HS-5 (cell line): Measurements from ENCODE around the gene POLK.
A peak's percentile ranks its signal among the peaks of the same experiment; 100 is the strongest.
"Not testable (repeated sequence)": the region's sequence is repeated elsewhere in the genome, so short reads cannot be mapped to it uniquely, and the experiment has no call there.

Experiments
- DNase-seq: peaks from one replicate; pipeline ENCODE4 v3.0.0-alpha.2; 2012; ENCODE audit warnings: low read depth

The POLK gene

GRCh38 chr5:75551471-75551870 lies 39.8 kb downstream of the POLK start:
- no peak for DNase-seq

DNA sequence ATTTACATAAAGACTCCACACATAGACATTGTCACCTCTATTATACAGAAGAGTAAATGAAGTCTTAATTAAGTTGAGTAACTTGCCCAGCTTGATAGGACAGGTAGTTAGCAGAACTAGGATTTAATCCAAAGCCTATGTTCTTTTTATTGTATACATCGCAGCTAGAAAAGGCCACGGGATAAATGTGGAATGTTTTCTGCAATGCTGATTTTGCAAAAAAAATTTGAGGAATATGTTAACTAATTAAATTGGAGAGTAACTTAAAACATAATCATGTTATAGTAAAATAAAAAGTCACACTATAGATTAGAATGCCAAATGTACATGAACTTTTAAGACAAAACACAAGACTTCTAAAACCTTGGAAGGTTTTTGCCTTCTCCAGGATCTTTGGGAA lies 41.1 kb downstream of the POLK start:
- no peak for DNase-seq

GRCh38 chr5:75553358-75553757 lies 41.7 kb downstream of the POLK start:
- no peak for DNase-seq

DNA sequence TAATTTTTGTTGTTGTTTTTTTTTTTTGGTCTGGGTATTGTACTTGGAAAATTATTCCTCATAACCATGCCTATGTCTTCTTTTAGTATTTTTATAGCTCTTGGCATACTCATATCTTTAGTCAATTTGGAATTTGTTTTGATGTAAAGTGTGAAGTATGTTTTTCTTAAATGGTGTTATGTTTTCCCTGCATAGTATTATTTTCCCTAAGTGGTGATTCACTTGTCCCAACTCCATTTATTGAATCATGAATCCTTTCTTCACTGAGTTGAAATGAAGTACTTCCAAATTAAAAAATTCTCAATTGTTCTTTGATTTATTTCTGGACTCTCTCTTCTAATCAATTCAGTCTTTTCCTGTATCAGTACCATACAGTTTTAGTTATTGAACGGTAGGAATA lies 46.5 kb downstream of the POLK start:
- DNase-seq, result no peak

DNA sequence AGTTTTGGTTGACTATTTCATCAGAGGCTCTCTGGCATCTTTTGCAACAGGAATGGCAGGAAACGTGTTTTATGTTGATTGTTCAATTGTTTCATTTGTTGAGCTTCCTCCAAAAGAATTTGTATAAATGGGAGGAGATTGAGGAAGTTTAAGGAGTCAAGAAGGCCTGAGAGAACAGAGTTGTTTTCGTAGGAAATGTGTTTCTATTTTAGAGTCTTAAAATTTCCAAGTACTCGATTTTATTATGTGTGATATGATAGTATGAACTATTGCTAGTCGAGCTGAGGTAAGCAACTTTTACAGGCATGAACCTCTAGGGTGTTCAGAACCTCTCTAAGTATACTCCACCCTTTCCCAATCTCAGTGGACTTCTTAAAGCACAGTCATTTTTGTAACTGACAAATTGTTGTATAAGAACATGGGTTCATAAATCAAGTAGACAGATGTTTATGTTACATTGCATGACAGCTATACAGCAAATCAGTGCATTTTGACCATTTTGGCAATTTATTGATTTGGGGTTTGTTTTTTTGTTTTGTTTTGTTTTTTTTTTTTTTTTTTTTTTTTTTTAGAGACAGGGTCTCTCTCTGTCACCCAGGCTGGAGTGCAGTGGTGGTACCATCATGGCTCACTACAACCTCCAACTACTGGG lies 47.4 kb downstream of the POLK start:
- no peak for DNase-seq

- not testable (repeated sequence) for DNase-seq
Observed at GRCh38 chr5:75560655-75561054, 49.0 kb downstream of the POLK start.

- DNase-seq, result not testable (repeated sequence)
Observed at GRCh38 chr5:75565991-75566709, 54.5 kb downstream of the POLK start.

GRCh38 chr5:75566710-75567309 lies 55.1 kb downstream of the POLK start:
- DNase-seq, result peak; percentile 84

- DNase-seq, result no peak
Observed at GRCh38 chr5:75567710-75568109, 56.0 kb downstream of the POLK start.

- no peak for DNase-seq
Observed at GRCh38 chr5:75568202-75568601, 56.5 kb downstream of the POLK start.

DNA sequence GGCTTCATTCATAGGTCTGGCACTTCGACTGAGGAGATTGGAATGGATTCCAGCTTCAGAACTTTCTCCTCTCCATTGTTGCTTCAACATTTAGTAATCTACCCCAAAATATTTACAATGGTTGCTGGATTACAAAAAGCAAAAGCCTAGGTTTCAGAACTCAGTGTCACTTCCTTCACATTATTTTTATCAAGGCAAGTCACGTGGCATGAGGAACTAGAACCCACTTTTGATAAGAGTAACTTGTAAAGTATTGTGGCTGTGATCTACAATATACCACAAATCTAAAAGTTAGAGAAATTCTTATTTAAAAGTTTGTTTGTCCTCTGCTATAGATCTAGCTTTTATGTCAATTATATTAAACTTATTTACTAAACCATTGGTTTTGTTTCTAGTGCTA lies 59.9 kb downstream of the POLK start:
- DNase-seq, result no peak

DNA sequence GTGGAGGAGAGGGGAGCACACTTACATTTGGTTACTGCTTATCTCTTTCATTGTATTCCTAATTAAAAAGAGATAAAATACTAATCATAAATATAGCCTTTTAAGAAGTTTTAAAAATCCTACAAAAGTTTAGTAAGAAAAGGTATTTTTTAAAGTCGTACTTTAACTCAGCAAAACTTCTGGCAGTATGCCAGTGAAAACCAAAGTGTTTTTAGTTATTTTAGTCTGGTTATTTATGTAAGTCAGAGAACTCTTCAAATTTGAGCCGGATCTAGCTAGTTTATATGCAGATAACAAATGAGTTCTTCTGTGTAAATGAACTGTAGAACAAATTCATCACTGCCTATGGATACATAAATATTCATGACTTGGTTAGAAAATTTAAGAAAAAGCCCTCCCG lies 63.1 kb downstream of the POLK start:
- no peak for DNase-seq

GRCh38 chr5:75578280-75578679 lies 66.6 kb downstream of the POLK start:
- not testable (repeated sequence) for DNase-seq

DNA sequence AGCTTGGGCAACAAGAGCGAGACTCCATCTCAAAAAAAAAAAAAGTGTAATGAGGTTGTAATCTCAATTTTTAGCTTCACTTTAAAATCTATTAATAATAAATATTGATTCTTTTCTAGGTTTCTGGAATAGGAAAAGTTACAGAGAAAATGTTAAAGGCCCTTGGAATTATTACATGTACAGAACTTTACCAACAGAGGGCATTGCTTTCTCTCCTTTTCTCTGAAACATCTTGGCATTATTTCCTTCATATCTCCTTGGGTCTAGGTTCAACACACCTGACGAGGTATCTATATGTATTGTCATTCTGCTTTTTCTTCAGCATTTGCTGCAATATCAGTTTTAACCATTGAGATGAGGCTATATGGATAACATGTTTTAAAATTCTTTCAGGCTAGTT lies 73.0 kb downstream of the POLK start:
- no peak for DNase-seq

DNA sequence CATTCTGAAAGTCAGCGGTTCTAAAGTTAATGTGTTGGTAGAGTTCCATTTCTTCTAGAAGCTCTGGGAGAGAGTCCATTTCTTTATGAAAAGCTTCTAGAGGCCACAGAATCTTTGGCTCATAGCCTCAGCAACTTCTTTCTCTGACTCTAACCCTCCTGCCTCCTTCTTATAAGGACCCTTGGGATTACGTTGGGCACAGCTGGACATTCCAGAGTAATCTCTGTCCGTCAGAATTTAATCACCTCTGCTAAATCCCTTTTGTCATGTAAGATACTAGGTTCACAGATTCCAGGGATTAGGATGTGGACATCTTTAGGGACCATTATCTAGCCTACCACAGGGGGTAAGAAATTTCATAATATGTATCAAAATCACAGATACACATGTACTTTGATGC lies 77.0 kb downstream of the POLK start:
- no peak for DNase-seq

GRCh38 chr5:75600535-75600934 lies 88.8 kb downstream of the POLK start:
- DNase-seq, result no peak

- DNase-seq, result no peak
Observed at GRCh38 chr5:75601567-75601966, 89.9 kb downstream of the POLK start.

GRCh38 chr5:75601996-75602395 lies 90.3 kb downstream of the POLK start:
- no peak for DNase-seq

DNA sequence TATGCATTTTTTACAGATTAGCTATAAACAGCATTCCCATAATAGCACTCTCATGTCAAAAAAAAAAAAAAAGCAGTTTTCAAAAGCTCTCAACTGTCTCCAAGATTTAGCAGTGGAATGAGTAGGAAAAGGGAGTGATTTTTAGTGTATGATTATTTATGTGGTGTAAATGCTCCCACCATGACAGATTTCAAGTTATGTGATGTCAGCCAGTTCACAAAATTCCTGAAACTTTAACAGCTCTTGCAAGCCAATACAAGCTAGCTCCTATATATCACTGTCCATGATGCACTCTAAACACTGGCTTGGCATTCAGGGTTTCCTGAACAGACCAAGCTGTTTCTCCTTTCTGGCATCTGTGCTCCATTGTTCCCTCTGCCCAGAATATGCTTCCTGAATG lies 91.7 kb downstream of the POLK start:
- no peak for DNase-seq

- DNase-seq, result no peak
Observed at GRCh38 chr5:75603821-75604220, 92.1 kb downstream of the POLK start.

- not testable (repeated sequence) for DNase-seq
Observed at GRCh38 chr5:75607341-75607740, 95.7 kb downstream of the POLK start.

DNA sequence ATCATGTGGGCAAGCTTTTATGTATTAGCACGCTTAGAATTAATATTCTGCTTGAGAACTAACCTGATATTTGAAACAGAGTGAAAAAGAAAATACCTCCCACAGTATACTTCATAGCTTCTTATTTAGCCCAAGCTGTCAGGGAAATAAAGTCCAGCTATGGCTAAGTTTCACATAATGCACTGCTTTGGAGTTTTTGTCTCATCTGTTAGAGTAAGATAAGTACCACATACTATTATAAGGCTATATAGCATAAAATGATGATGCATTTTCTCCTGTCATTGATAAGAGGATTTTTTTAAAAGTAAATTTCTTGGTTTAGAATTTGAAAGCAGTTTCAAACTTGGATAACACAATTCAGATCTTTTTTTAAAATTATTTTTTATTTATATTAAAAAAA lies 97.2 kb downstream of the POLK start:
- DNase-seq, result no peak

GRCh38 chr5:75610201-75610600 lies 98.5 kb downstream of the POLK start:
- DNase-seq, result no peak
